ENCODE data around the gene SLC9A9.

The SLC9A9 gene

GRCh38 chr3:143676021-143676420, 172.2 kb downstream of the SLC9A9 start:
- DNase-seq = no peak

DNA sequence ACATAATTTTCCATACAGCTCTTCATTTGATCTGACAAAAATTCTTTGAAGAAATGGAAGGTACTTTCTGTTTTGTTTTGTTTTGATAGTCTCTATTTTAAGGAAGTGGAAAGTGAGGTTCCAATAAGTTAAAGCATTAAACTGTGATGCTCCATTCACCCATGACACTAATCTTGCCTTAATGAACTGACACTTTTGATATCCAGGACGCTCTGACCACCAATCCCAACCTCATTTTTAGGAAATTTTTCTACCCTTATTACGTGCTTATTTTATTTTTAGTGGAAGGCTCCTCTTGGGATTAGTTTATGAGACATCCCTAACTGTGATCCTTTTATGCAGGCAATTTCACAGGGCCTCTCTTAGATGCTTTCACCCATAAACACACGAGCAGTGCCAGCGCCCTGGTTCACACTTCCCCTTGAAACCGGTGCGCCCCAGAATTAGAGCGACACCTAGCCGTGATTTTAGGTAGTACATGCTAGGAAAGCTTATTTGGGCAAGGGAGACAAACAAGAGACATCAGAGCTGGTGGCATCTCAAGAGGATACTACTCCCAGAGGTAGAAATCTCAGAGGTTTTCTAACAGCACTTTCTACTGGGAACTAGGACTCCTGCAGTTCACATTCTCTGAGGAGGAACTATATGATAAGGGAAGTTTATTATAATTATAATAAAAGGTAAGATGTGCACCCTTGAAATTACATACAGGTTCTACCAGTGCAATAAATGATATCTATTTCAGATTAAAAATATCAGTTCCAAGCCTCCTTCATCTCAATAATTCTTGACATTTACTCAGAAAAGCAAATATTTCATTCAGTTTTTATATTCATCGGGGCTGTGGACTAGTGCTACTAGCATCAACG, 173.9 kb downstream of the SLC9A9 start:
- DNase-seq = peak; percentile 75

- no peak for DNase-seq
Observed at GRCh38 chr3:143672396-143673165, 175.7 kb downstream of the SLC9A9 start.

- DNase-seq = no peak
Observed at GRCh38 chr3:143671626-143672025, 176.6 kb downstream of the SLC9A9 start.

- no peak for DNase-seq
Observed at GRCh38 chr3:143668924-143669790, 179.1 kb downstream of the SLC9A9 start.

- DNase-seq = no peak
Observed at GRCh38 chr3:143668385-143668784, 179.9 kb downstream of the SLC9A9 start.

- no peak for DNase-seq
Observed at GRCh38 chr3:143661677-143662076, 186.6 kb downstream of the SLC9A9 start.

DNA sequence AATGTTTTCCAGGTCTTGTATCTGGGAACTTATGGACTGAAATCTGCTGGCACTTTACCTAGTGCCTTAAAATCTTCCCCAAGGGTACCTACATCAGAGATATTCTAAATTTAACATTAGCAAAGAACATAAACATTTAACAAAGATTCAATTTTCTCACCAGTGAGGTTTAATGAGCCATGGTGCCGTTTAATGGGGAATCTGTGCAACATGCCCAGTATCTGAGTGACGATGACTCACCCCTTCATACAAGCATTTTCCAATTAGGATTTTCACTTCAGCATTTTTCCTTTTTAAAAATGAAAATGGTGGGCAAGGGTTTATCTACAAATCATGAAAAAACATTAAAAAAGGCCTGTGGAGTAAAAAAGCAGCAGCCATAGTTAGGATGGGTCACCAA, 189.4 kb downstream of the SLC9A9 start:
- no peak for DNase-seq

GRCh38 chr3:143658116-143658515, 190.2 kb downstream of the SLC9A9 start:
- DNase-seq = no peak

GRCh38 chr3:143657391-143657790, 190.9 kb downstream of the SLC9A9 start:
- no peak for DNase-seq

DNA sequence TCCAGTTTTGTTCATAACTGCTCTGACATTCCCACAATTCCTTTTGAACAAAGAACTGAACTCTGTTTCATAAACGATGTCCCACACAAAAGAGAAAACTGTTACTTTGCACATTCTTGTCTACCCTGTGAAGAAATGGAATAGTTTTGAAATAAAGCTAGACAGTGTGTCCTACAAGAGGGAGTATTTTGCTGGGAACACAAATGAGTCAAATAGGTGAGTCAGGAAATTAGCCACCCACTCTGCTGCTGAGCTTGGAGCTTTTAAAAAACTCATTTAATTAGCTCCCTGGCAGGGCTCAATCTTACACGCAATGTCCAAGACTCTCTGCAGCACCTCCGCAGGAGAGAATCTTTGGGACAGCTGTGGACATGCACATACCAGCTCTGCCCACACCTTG, 193.4 kb downstream of the SLC9A9 start:
- no peak for DNase-seq

GRCh38 chr3:143653935-143654334, 194.3 kb downstream of the SLC9A9 start:
- no peak for DNase-seq

DNA sequence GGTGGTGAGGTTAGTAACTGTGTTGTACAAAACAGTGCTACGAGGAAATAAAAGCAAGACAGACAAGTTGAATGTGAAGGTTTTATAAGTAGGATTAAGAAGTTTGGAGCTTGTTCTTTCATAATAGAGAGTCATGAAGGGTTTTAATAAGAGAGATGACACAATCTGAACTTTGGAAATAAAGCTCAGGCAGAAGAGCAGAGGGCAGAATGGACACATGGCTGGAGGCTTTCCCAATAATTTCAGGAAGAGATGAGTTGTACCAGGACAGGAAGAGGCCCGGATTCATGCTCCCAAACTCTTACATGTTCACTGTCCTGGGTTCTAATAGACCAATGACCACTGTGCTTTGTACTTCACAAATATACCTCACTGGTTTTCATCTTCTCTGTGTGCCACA, 194.8 kb downstream of the SLC9A9 start:
- no peak for DNase-seq

- DNase-seq = no peak
Observed at GRCh38 chr3:143652118-143652517, 196.2 kb downstream of the SLC9A9 start.

GRCh38 chr3:143650827-143651226, 197.4 kb downstream of the SLC9A9 start:
- no peak for DNase-seq

DNA sequence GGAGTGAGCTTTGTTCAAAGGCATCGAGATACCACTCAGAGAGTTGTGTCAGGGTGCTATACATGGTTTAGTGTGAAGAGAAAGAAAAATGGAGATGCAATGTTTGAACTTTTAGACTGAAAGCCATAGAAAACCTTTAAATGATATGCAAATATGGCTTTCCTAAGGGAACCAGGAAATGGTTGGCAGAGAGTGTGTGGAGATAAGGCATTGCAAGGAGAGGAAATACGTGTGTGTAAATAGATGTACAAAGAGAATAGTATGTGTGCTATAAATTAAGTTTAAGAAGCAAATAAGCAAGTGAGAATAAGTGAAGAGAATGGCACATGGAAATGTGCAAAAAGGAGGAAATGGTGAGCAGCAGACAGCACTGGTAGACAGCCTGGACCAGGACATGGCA, 198.1 kb downstream of the SLC9A9 start:
- DNase-seq = no peak

DNA sequence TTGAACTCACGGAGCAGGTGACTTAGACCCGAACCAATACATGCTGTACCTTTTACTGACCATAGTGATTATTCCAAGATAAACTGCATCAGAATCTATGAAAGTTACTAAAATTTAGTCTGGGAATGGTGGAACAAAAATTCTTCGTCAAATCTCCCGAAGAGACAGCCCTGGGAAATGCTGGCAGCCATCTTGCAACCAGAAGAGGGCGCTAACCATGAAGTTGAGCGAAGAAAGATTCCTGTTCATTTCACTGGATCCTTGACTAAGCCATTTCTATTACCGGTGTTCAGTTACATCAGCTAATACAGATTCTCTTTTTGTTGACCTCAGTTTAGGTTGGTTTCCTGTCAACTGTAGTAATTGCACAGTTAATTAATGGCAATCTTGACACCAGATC, 199.6 kb downstream of the SLC9A9 start:
- peak; percentile 18 for DNase-seq

GRCh38 chr3:143648218-143648617, 200.1 kb downstream of the SLC9A9 start:
- DNase-seq = no peak

- DNase-seq = peak; percentile 86
Observed at GRCh38 chr3:143644370-143645089, 203.7 kb downstream of the SLC9A9 start.

DNA sequence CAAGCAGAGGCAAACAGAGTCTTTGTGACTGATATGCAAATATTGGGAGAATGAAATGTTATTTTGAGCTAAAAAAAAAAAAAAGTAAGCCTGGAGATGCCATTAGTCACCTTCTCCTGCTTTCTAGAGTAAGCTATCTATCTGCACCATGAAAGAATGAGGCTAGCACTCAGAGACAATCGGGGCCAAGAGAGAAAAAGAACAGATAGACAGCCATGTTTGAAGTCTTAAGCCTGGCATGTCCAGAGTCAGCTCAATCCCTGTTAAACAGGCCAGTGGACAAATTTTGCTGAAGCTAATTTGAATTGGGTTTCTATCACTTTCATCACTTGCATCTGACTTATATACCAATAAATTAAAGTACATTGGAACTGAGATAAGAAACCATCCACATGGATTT, 204.4 kb downstream of the SLC9A9 start:
- no peak for DNase-seq

GRCh38 chr3:143640774-143641173, 207.5 kb downstream of the SLC9A9 start:
- no peak for DNase-seq

- DNase-seq = no peak
Observed at GRCh38 chr3:143637133-143637532, 211.1 kb downstream of the SLC9A9 start.

- no peak for DNase-seq
Observed at GRCh38 chr3:143634991-143635390, 213.3 kb downstream of the SLC9A9 start.
